ENCODE measurements around the gene PTGER4. TPM values are rescaled to one million over a fixed set of nuclear protein-coding genes. Genes with fewer than 3 reads are reported as not detected.

Gene PTGER4
- total and polyA plus RNA-seq, 2 of the 8 experiments (the other 6 are each of a cell fraction or from before 2014, with no cell fraction given) = 0.76 to 1.2 TPM

GRCh38 chr5:40734986-40735385, 55.3 kb downstream of the PTGER4 start (continued):
- no peak for TF ChIP-seq RXRA (IDR thresholded peaks at IDR 0.05; ENCODE audit: insufficient read depth, low read depth, low read length)

DNA sequence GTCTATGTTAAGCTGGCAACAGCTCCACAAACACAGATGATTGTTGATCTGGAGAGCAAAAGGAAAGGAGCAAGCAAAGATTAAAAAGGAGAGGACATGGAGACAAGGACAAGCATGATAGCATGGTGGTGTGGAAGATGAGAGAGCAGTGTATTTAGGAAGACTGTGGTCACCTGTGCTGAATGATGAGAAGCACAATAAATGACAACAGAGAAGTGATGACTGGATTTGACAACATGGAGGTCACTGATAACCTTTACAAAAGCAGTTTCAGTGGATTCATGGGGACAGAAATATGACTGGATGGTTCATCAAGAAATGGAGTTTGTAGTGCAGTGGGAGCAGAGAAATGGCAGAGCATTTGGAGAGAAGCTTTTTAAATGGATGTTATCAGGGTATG, 55.9 kb downstream of the PTGER4 start:
- H3K23ac ChIP-seq (ENCODE audit: insufficient read length) = no peak overlapping the region
- H3K4me2 ChIP-seq (ENCODE audit: insufficient read depth in 1 of 2, low read depth in 2 of 2, low read length in 2 of 2) = no peak overlapping the region
- no peaks in the 10 kb centered on the region; a peak in 1 of 8 replicates for H3K36me3 ChIP-seq (ENCODE audit: control insufficient read depth in 2 of 4, insufficient read depth in 4 of 4, low read length in 3 of 4)
- H2AK5ac ChIP-seq (ENCODE audit: low read depth, low read length) = no peak overlapping the region; the same call in 1 of the 2 replicates
- H2BK20ac ChIP-seq (ENCODE audit: low read length) = no peak overlapping the region
- no peaks in the 10 kb centered on the region for H4K20me1 ChIP-seq (replicated peaks in 1 of 2; ENCODE audit: control insufficient read depth in 1 of 2, insufficient read depth in 2 of 2, low read length in 2 of 2)
- DNase-seq (ENCODE audit: low read depth in 1 of 2, low spot score in 2 of 2) = no peak
- H2BK15ac ChIP-seq (ENCODE audit: low read length) = no peak overlapping the region
- H3K4me1 ChIP-seq (replicated peaks in 1 of 4; ENCODE audit: control insufficient read depth in 3 of 4, insufficient read depth in 4 of 4, low read length in 3 of 4) = no peaks in the 10 kb centered on the region
- H3K79me2 ChIP-seq (ENCODE audit: control insufficient read depth in 1 of 2, insufficient read depth in 2 of 2, low read length in 2 of 2) = no peaks in the 10 kb centered on the region
- no peak overlapping the region for H4K8ac ChIP-seq (ENCODE audit: extremely low read depth, insufficient read depth, low read length)
- H3K27ac ChIP-seq (ENCODE audit: low read depth, low read length) = no peak overlapping the region
- H2BK5ac ChIP-seq (ENCODE audit: low read depth, low read length) = no peak overlapping the region
- no peaks in the 10 kb centered on the region for H3K23me2 ChIP-seq (ENCODE audit: low read depth, low read length)
- H3K56ac ChIP-seq (replicated peaks; ENCODE audit: insufficient read length, low read depth, low read length) = no peak overlapping the region
- H3K18ac ChIP-seq (ENCODE audit: extremely low read depth, low read length) = no peak overlapping the region
- no peaks in the 10 kb centered on the region for H3K9me3 ChIP-seq (ENCODE audit: insufficient read depth in 2 of 2, low read depth in 1 of 2, low read length in 1 of 2)
- ChIA-PET CTCF (ENCODE audit: partially characterized antibody) (interaction anchor here (0.9 to 2.6 kb wide), 13 partner anchors 11 to 1158 kb away, joined by 3 to 15 read pairs (median 4); no protein-coding TSS in a partner anchor), POLR2A (ENCODE audit: partially characterized antibody) (no interaction called here)
- no peak overlapping the region for H3K14ac ChIP-seq (ENCODE audit: insufficient read length)
- H3K4ac ChIP-seq (replicated peaks; ENCODE audit: insufficient read length, low read depth, low read length) = no peak overlapping the region
- H3K4me3 ChIP-seq (ENCODE audit: extremely low read depth in 1 of 4, insufficient read depth in 2 of 4, low read depth in 3 of 4, low read length in 4 of 4) = no peak overlapping the region
- H2BK120ac ChIP-seq (replicated peaks; ENCODE audit: low read depth, low read length) = no peak overlapping the region
- FAIRE-seq = no peak
- H4K91ac ChIP-seq (replicated peaks; ENCODE audit: insufficient read length, low read length) = no peak overlapping the region
- H3K9ac ChIP-seq (replicated peaks in 1 of 4; ENCODE audit: extremely low read depth in 1 of 4, low read depth in 3 of 4, low read length in 3 of 4) = no peak overlapping the region
- no peak for TF ChIP-seq TCF12 (IDR thresholded peaks at IDR 0.05; ENCODE audit: low read depth, low read length)
- no peak for TF ChIP-seq POLR2AphosphoS5 (IDR thresholded peaks at IDR 0.05; ENCODE audit: low read depth, low read length)
- TF ChIP-seq FOSL1 (IDR thresholded peaks at IDR 0.05; ENCODE audit: insufficient read depth, low read depth, low read length) = no peak
- no peak for TF ChIP-seq HDAC2 (IDR thresholded peaks at IDR 0.05; ENCODE audit: borderline replicate concordance in 1 of 2, low read depth in 2 of 2, low read length in 2 of 2)
- no peak for TF ChIP-seq CBX5 (IDR thresholded peaks at IDR 0.05; ENCODE audit: low read depth, low read length)
- TF ChIP-seq SP2 (IDR thresholded peaks at IDR 0.05; ENCODE audit: low read length) = no peak
- no peak overlapping the region for H2AFZ ChIP-seq (ENCODE audit: low read length)
- no peaks in the 10 kb centered on the region for H3K79me1 ChIP-seq (ENCODE audit: low read depth, low read length)
- H4K5ac ChIP-seq (ENCODE audit: insufficient read length, low read depth, low read length) = no peak overlapping the region
- no peaks in the 10 kb centered on the region for H3K27me3 ChIP-seq (replicated peaks in 1 of 4; ENCODE audit: control insufficient read depth in 3 of 4, extremely low read depth in 1 of 4, insufficient read depth in 3 of 4, low read length in 3 of 4)
- no peak overlapping the region for H2BK12ac ChIP-seq (ENCODE audit: low read depth, low read length)
